Measurements from ENCODE around the gene CACNA2D4. TPM values are rescaled to one million over a fixed set of nuclear protein-coding genes. Genes with fewer than 3 reads are reported as not detected.

CACNA2D4 gene
- total and polyA plus RNA-seq, 2 of the 13 experiments (the other 11 are each of a cell fraction or from before 2014, with no cell fraction given): 14.2 to 136 TPM

- 49% methylated on average over 13 of the region's 17 CpGs for WGBS (ENCODE audit: low lambda C conversion rate)
- Histone ChIP-seq H3K27ac (ENCODE audit: extremely low read length, insufficient read depth, low read length) (no peak overlapping the region), H3K27me3 (ENCODE audit: control insufficient read depth in 1 of 2, insufficient read depth in 2 of 2, low read length in 2 of 2) (peaks cover 11 to 53% of the 10 kb centered on the region in 2 experiments), H3K79me2 (ENCODE audit: insufficient read depth, low read length) (no peaks in the 10 kb centered on the region), H3K4me3 (replicated peaks in 1 of 3; ENCODE audit: insufficient read depth in 1 of 3, low read depth in 2 of 3, low read length in 3 of 3) (no peak overlapping the region), H3K9me3 (ENCODE audit: low read length) (no peaks in the 10 kb centered on the region), H4K20me1 (ENCODE audit: insufficient read depth, low read length) (no peaks in the 10 kb centered on the region), H3K36me3 (replicated peaks in 1 of 2; ENCODE audit: control insufficient read depth in 1 of 2, insufficient read depth in 2 of 2, low read length in 2 of 2) (no peaks in the 10 kb centered on the region), H2AFZ (ENCODE audit: low read length) (no peak overlapping the region), H3K4me2 (ENCODE audit: low read depth, low read length) (no peak overlapping the region), H3K4me1 (ENCODE audit: insufficient read depth, low read length) (peaks cover 18% of the 10 kb centered on the region; the same call in 1 of the 2 replicates), H3K9ac (ENCODE audit: insufficient read depth, low read depth, low read length) (no peak overlapping the region)
- POLR2A ChIA-PET: no interaction called here
- no peak for ATAC-seq
- no peak for TF ChIP-seq KIAA2018 (CRISPR knock-in tag; IDR thresholded peaks at IDR 0.05; ENCODE audit: borderline replicate concordance)
- TF ChIP-seq ZNF18 (CRISPR knock-in tag; IDR thresholded peaks at IDR 0.05; ENCODE audit: insufficient replicate concordance): no peak
- TF ChIP-seq ZNF101 (CRISPR knock-in tag; IDR thresholded peaks at IDR 0.05; ENCODE audit: borderline replicate concordance, low read depth): no peak
- CTCF ChIA-PET (ENCODE audit: low intra/inter-chr PET ratio, low total read pairs): no interaction called here
- BruUV-seq (replicated peaks): no TSS peak
- FAIRE-seq: no peak
- no peak for DNase-seq (ENCODE audit: low spot score)
- intact Hi-C loops (cut with micrococcal nuclease; ENCODE audit: unreplicated experiment) (no loop called here), in situ Hi-C loops (cut with HindIII; ENCODE audit: extremely low pct_ligation_motif_present, low pct_unique_long_range_greater_than_20kb) (no loop called here)
Measured at GRCh38 chr12:1914114-1914911, 4.1 kb downstream of the CACNA2D4 start.
